Colonic mucosa (tissue), 4 donors: ENCODE data around the gene HMG20A. TPM values are rescaled to one million over a fixed set of nuclear protein-coding genes. Genes with fewer than 3 reads are reported as not detected.

Experiments used
- DNase-seq: peaks from one replicate; pipeline ENCODE4 v3.0.0-alpha.2; 2020
- H3K27ac ChIP-seq: fragments of 200-600 bp; one replicate; pipeline ENCODE4 v1.8.0; 2021
- H3K27me3 ChIP-seq: fragments of 200-600 bp; one replicate; pipeline ENCODE4 v1.8.0; 2021
- H3K36me3 ChIP-seq: fragments of 200-600 bp; one replicate; pipeline ENCODE4 v1.8.0; 2021
- H3K4me1 ChIP-seq: fragments of 200-600 bp; one replicate; pipeline ENCODE4 v1.8.0; 2021; ENCODE audit warnings: mild to moderate bottlenecking
- H3K4me3 ChIP-seq: fragments of 200-600 bp; one replicate; pipeline ENCODE4 v1.8.0; 2021
- H3K9ac ChIP-seq, 2 donors: one replicate each; pipeline ENCODE4 v1.7.0; 2013; ENCODE audit warnings: control low read depth in 2 of 2, low read depth in 2 of 2, low read length in 2 of 2
- H3K9me3 ChIP-seq: fragments of 200-600 bp; one replicate; pipeline ENCODE4 v1.8.0; 2021
- CTCF ChIP-seq: fragments of 200-600 bp; IDR thresholded peaks from one replicate; pipeline ENCODE4 v1.8.0; 2022; ENCODE audit warnings: antibody characterized with exemption, mild to moderate bottlenecking
- intact Hi-C: fragments of 100-400 bp; cut with DNase I; formaldehyde crosslinking; loops from one replicate; pipeline ENCODE4 v1.14.1; 2022
- total RNA-seq, 2 donors: library from RNA; stranded (reverse); fragmentation: NEBNext Ultra II Directional in 1 of 2; extraction: Animal tissue kit (Norgen Biotek cat#: 25700) in 1 of 2; gene quantifications; one replicate each; pipeline ENCODE4 v1.2.1, GENCODE V29; 2021
- donor health status: healthy.
- donor health status: DM: no; HTN: no; CAD: no.
- donor health status: DM: no; HTN: no; CAD: no.

The HMG20A gene
- total RNA-seq, 2 donors from 2014 or later: 32.9 to 37.1 TPM

GRCh38 chr15:77391372-77391951 is 29.2 kb upstream of the HMG20A start:
- intact Hi-C loops: no loop called here
- no peak for TF ChIP-seq CTCF
- Histone ChIP-seq H3K9ac (no peak overlapping the region), H3K4me3 (no peak overlapping the region), H3K27me3 (no peaks in the 10 kb centered on the region), H3K4me1 (no peaks in the 10 kb centered on the region), H3K36me3 (no peaks in the 10 kb centered on the region), H3K9me3 (no peaks in the 10 kb centered on the region), H3K27ac (no peak overlapping the region)
- no peak for DNase-seq

- no peak for TF ChIP-seq CTCF
- intact Hi-C loops: no loop called here
- DNase-seq: no peak
- Histone ChIP-seq H3K27ac (no peak overlapping the region), H3K36me3 (no peaks in the 10 kb centered on the region), H3K9me3 (no peaks in the 10 kb centered on the region), H3K4me3 (no peak overlapping the region), H3K4me1 (no peaks in the 10 kb centered on the region), H3K9ac (no peak overlapping the region), H3K27me3 (no peaks in the 10 kb centered on the region)
These were observed 27.8 kb upstream of the HMG20A start for GRCh38 chr15:77392762-77393470.

- Histone ChIP-seq H3K36me3 (no peaks in the 10 kb centered on the region), H3K27me3 (no peaks in the 10 kb centered on the region), H3K27ac (no peak overlapping the region), H3K9ac (no peak overlapping the region), H3K9me3 (no peaks in the 10 kb centered on the region), H3K4me1 (no peaks in the 10 kb centered on the region), H3K4me3 (no peak overlapping the region)
- no peak for TF ChIP-seq CTCF
- intact Hi-C loops: no loop called here
- DNase-seq: no peak
These were observed 27.2 kb upstream of the HMG20A start for GRCh38 chr15:77393471-77393840.

- H3K27ac ChIP-seq: no peak overlapping the region
- H3K27me3 ChIP-seq: no peaks in the 10 kb centered on the region
- no peak for DNase-seq
- no peak overlapping the region for H3K4me3 ChIP-seq
- H3K9me3 ChIP-seq: no peaks in the 10 kb centered on the region
- TF ChIP-seq CTCF: no peak
- H3K4me1 ChIP-seq: no peaks in the 10 kb centered on the region
- H3K36me3 ChIP-seq: no peaks in the 10 kb centered on the region
- intact Hi-C loops: no loop called here
- no peak overlapping the region for H3K9ac ChIP-seq
These were observed 25.5 kb upstream of the HMG20A start for GRCh38 chr15:77395013-77395774.

- no peak for DNase-seq
- TF ChIP-seq CTCF: no peak
- Histone ChIP-seq H3K36me3 (no peaks in the 10 kb centered on the region), H3K9me3 (no peaks in the 10 kb centered on the region), H3K4me1 (no peaks in the 10 kb centered on the region), H3K27ac (no peak overlapping the region), H3K9ac (no peak overlapping the region), H3K4me3 (no peak overlapping the region), H3K27me3 (no peaks in the 10 kb centered on the region)
- intact Hi-C loops: no loop called here
These were observed 24.0 kb upstream of the HMG20A start for GRCh38 chr15:77396692-77397091.
